ENCODE measurements around the gene ZNF335.

ZNF335 gene

GRCh38 chr20:45937765-45938164 is 34.2 kb downstream of the ZNF335 start:
- ATAC-seq, result no peak
- no peak for TF ChIP-seq ZFP3 (CRISPR knock-in tag; IDR thresholded peaks at IDR 0.05)
- no peak for TF ChIP-seq CREB5 (CRISPR knock-in tag; IDR thresholded peaks at IDR 0.05; ENCODE audit: low read depth)
- TF ChIP-seq ZC3H10 (CRISPR knock-in tag; IDR thresholded peaks at IDR 0.05), result no peak
- TF ChIP-seq ZNF70 (CRISPR knock-in tag; IDR thresholded peaks at IDR 0.05), result no peak
- no peak for TF ChIP-seq BACH2 (CRISPR knock-in tag; IDR thresholded peaks at IDR 0.05; ENCODE audit: borderline replicate concordance)
- no peak for TF ChIP-seq POU6F1 (CRISPR knock-in tag; IDR thresholded peaks at IDR 0.05; ENCODE audit: borderline replicate concordance, low read depth)
- no peak for TF ChIP-seq ZFP30 (CRISPR knock-in tag; IDR thresholded peaks at IDR 0.05)

- peak; percentile 31 for ATAC-seq
- TF ChIP-seq TSHZ2 (CRISPR knock-in tag; IDR thresholded peaks at IDR 0.05) (no peak), ZC3H10 (CRISPR knock-in tag; IDR thresholded peaks at IDR 0.05) (no peak), CSDC2 (CRISPR knock-in tag; IDR thresholded peaks at IDR 0.05) (no peak), OSR1 (CRISPR knock-in tag; IDR thresholded peaks at IDR 0.05) (no peak), PATZ1 (CRISPR knock-in tag; IDR thresholded peaks at IDR 0.05; ENCODE audit: borderline replicate concordance) (no peak), ZNF8 (CRISPR knock-in tag; IDR thresholded peaks at IDR 0.05) (no peak), ZFP30 (CRISPR knock-in tag; IDR thresholded peaks at IDR 0.05) (no peak), POU6F1 (CRISPR knock-in tag; IDR thresholded peaks at IDR 0.05; ENCODE audit: borderline replicate concordance, low read depth) (no peak)
These were observed 36.5 kb downstream of the ZNF335 start for GRCh38 chr20:45935416-45936046.

- peak; percentile 85 for ATAC-seq
- TF ChIP-seq GLIS3 (CRISPR knock-in tag; IDR thresholded peaks at IDR 0.05), result peak; percentile 93
- TF ChIP-seq POU6F1 (CRISPR knock-in tag; IDR thresholded peaks at IDR 0.05; ENCODE audit: borderline replicate concordance, low read depth), result no peak
- TF ChIP-seq TOX (CRISPR knock-in tag; IDR thresholded peaks at IDR 0.05; ENCODE audit: borderline replicate concordance), result no peak
- 0 out of 2 replicates have a peak, but pooled peaks have one; percentile 23 for TF ChIP-seq RARB (CRISPR knock-in tag; IDR thresholded peaks at IDR 0.05)
- no peak for TF ChIP-seq ARNTL (CRISPR knock-in tag; IDR thresholded peaks at IDR 0.05; ENCODE audit: borderline replicate concordance, low read depth)
- peak; percentile 48; the same call in 1 of the 2 replicates for TF ChIP-seq CSDC2 (CRISPR knock-in tag; IDR thresholded peaks at IDR 0.05)
- peak; percentile 37 for TF ChIP-seq TSHZ2 (CRISPR knock-in tag; IDR thresholded peaks at IDR 0.05)
- no peak for TF ChIP-seq CREB5 (CRISPR knock-in tag; IDR thresholded peaks at IDR 0.05; ENCODE audit: low read depth)
- no peak for TF ChIP-seq BACH2 (CRISPR knock-in tag; IDR thresholded peaks at IDR 0.05; ENCODE audit: borderline replicate concordance)
- peak; percentile 79 for TF ChIP-seq ZFP3 (CRISPR knock-in tag; IDR thresholded peaks at IDR 0.05)
- TF ChIP-seq ZNF565 (CRISPR knock-in tag; conservative IDR thresholded peaks at IDR 0.05; ENCODE audit: low read depth), result 0 out of 2 replicates have a peak, but pooled peaks have one; percentile 11
- TF ChIP-seq ZNF70 (CRISPR knock-in tag; IDR thresholded peaks at IDR 0.05), result 0 out of 2 replicates have a peak, but pooled peaks have one; percentile 39
- TF ChIP-seq SNAI2 (CRISPR knock-in tag; IDR thresholded peaks at IDR 0.05), result no peak
These were observed 37.2 kb downstream of the ZNF335 start, which contains the start of gene PCIF1 for GRCh38 chr20:45934586-45935415. Gene PCIF1, plus strand, starts transcription at chr20:45934683. Its CDS starts 4,317 bp downstream, at chr20:45939000.
